ENCODE measurements around the gene LRRC56.

GRCh38 chr11:551131-551530 is 13.8 kb downstream of the LRRC56 start:
- TF ChIP-seq CTCF (IDR thresholded peaks at IDR 0.05) (no peak), POLR2AphosphoS5 (IDR thresholded peaks at IDR 0.05) (no peak), EP300 (IDR thresholded peaks at IDR 0.05; ENCODE audit: low read depth) (no peak), POLR2A (IDR thresholded peaks at IDR 0.05) (no peak)

Measured in transverse colon (tissue), 4 donors.